HepG2 (cell line): ENCODE results near the gene ERC1. TPM values are rescaled to one million over a fixed set of nuclear protein-coding genes. Genes with fewer than 3 reads are reported as not detected.

Experiments
- ATAC-seq: fragments of 200-7000 bp; cut with Tn5 transposase; 3 replicates; pipeline ENCODE4 v1.9.1; 2020; ENCODE audit warnings: mild to moderate bottlenecking, moderate library complexity
- BruUV-seq: library from RNA; stranded (reverse); fragments of 400-500 nt; replicated peaks from 2 replicates; lab custom pipeline; 2021; lab: Mats Ljungman, UMichigan
- CTCF ChIA-PET: fragments of 300-600 bp; formaldehyde crosslinking; extraction: SDS; loops from one replicate; lab custom pipeline; 2021; ENCODE audit warnings: low total read pairs, inconsistent platforms, low intra/inter-chr PET ratio; lab: Yijun Ruan, JAX
- POLR2A ChIA-PET: fragments of 350-600 bp; sonication (Branson Sonifier 250); formaldehyde crosslinking; loops from one replicate; lab custom pipeline; 2020; ENCODE audit warnings: antibody characterized with exemption, inconsistent platforms; lab: Yijun Ruan, JAX
- DNase-seq: peaks from one replicate; pipeline ENCODE4 v3.0.0-alpha.2; 2015; ENCODE audit warnings: low spot score
- FAIRE-seq: peaks from 3 replicates; lab custom pipeline; 2011; peaks lifted over from hg19 to GRCh38; lab: Jason Lieb, UNC
- H2AFZ ChIP-seq: one replicate; pipeline ENCODE4 v1.6.1; 2011; ENCODE audit warnings: low read length, inconsistent platforms
- H3K27ac ChIP-seq: fragments of 300-600 bp; 3 replicates; pipeline ENCODE4 v1.8.0; 2011; ENCODE audit warnings: mixed run types, mild to moderate bottlenecking, mixed read lengths, low read length, inconsistent platforms; ENCODE audit not compliant: insufficient read depth; ENCODE audit errors: extremely low read length
- H3K27me3 ChIP-seq, 2 experiments: fragments of 200-600 bp in 1 of 2; 2 replicates in 1 of 2; 3 replicates in 1 of 2; pipeline versions ENCODE4 v1.6.0 to v1.8.0; 2011; ENCODE audit warnings: low read length in 2 of 2, mild to moderate bottlenecking in 2 of 2, moderate library complexity in 2 of 2, inconsistent platforms in 1 of 2; ENCODE audit not compliant: insufficient read depth in 2 of 2, control insufficient read depth in 1 of 2
- H3K36me3 ChIP-seq, 2 experiments: fragments of 200-600 bp in 1 of 2; replicated peaks in 1 of 2; 2 replicates in 1 of 2; 3 replicates in 1 of 2; pipeline versions ENCODE4 v1.5.1 to v1.8.0; 2011; ENCODE audit warnings: low read length in 2 of 2, inconsistent platforms in 1 of 2; ENCODE audit not compliant: insufficient read depth in 2 of 2, control insufficient read depth in 1 of 2
- H3K4me1 ChIP-seq: 2 replicates; pipeline ENCODE4 v1.5.1; 2012; ENCODE audit warnings: low read length, inconsistent platforms; ENCODE audit not compliant: insufficient read depth
- H3K4me2 ChIP-seq: 2 replicates; pipeline ENCODE4 v1.6.0; 2011; ENCODE audit warnings: low read depth, low read length, inconsistent platforms
- H3K4me3 ChIP-seq, 3 experiments: fragments of 200-600 bp in 1 of 3; sonication (generic), shearing (Covaris generic) in 1 of 3; replicated peaks in 1 of 3; 2 replicates each; pipeline ENCODE4 v1.5.1; 2011 to 2016; ENCODE audit warnings: low read length in 3 of 3, inconsistent platforms in 2 of 3, low read depth in 2 of 3, mild to moderate bottlenecking in 2 of 3, control low read depth in 1 of 3, mixed read lengths in 1 of 3; ENCODE audit not compliant: insufficient read depth in 1 of 3
- H3K79me2 ChIP-seq: one replicate; pipeline ENCODE4 v1.6.1; 2011; ENCODE audit warnings: low read length, inconsistent platforms; ENCODE audit not compliant: insufficient read depth
- H3K9ac ChIP-seq: 2 replicates; pipeline ENCODE4 v1.6.0; 2011; ENCODE audit warnings: mild to moderate bottlenecking, low read depth, low read length, inconsistent platforms; ENCODE audit not compliant: insufficient read depth
- H3K9me3 ChIP-seq: 2 replicates; pipeline ENCODE4 v1.5.1; 2012; ENCODE audit warnings: mild to moderate bottlenecking, low read length
- H4K20me1 ChIP-seq: 2 replicates; pipeline ENCODE4 v1.6.0; 2011; ENCODE audit warnings: inconsistent platforms, mild to moderate bottlenecking, low read length, moderate library complexity; ENCODE audit not compliant: insufficient read depth
- NRL ChIP-seq: sonication (generic); formaldehyde crosslinking; IDR thresholded peaks from 2 replicates; pipeline ENCODE4 v1.5.0; 2020; ENCODE audit warnings: missing genetic modification reagents, mild to moderate bottlenecking, moderate library complexity, borderline replicate concordance
- RFX1 ChIP-seq: fragments of 450-650 bp; IDR thresholded peaks from 2 replicates; pipeline ENCODE4 v1.6.1; 2017
- SRSF1 ChIP-seq: fragments of 200-400 bp; formaldehyde crosslinking; optimal IDR thresholded peaks from 2 replicates; pipeline ENCODE3; 2017; ENCODE audit warnings: mild to moderate bottlenecking, low read depth, low read length, moderate library complexity
- ZBTB1 ChIP-seq: sonication (generic); formaldehyde crosslinking; IDR thresholded peaks from 2 replicates; pipeline ENCODE4 v1.4.0; 2020; ENCODE audit warnings: missing genetic modification reagents, borderline replicate concordance
- ZNF121 ChIP-seq: sonication (generic); formaldehyde crosslinking; IDR thresholded peaks from 2 replicates; pipeline ENCODE4 v1.5.0; 2020; ENCODE audit warnings: mild to moderate bottlenecking, missing genetic modification reagents
- WGBS: methylation state at CpG from one replicate; pipeline ENCODE4 v1.1.6; 2017; ENCODE audit warnings: low lambda C conversion rate; 5-methylcytosine and 5-hydroxymethylcytosine counted together
- in situ Hi-C: cut with HindIII; loops from 2 replicates; pipeline ENCODE4 v1.10.0; 2017; ENCODE audit warnings: low pct_unique_long_range_greater_than_20kb; ENCODE audit not compliant: extremely low pct_ligation_motif_present
- intact Hi-C: fragments of 100-400 bp; cut with micrococcal nuclease; formaldehyde crosslinking; loops from one replicate; pipeline ENCODE4 v1.10.0; 2022; ENCODE audit not compliant: unreplicated experiment
- polyA plus RNA-seq, 8 experiments: library from polyadenylated mRNA; depleted of rRNA in 3 of 8; stranded (reverse) in 7 of 8; unstranded in 1 of 8; fragments of >200 nt; fragmentation: Illumina TruSeq in 4 of 8; extraction: Trizol in 4 of 8; gene quantifications; 2 replicates each; pipeline versions ENCODE4 v1.2.1 to v1.2.3, GENCODE V29; 2011 to 2016; ENCODE audit warnings: low read depth in 4 of 8, missing spikeins in 1 of 8, mixed read lengths in 1 of 8; ENCODE audit not compliant: insufficient read depth in 1 of 8
- total RNA-seq, 5 experiments: library from RNA; depleted of rRNA; stranded (reverse); fragments of >200 nt; fragmentation: Illumina TruSeq; extraction: Trizol; gene quantifications; 2 replicates each; pipeline ENCODE4 v1.2.3, GENCODE V29; 2016; ENCODE audit warnings: low read depth in 1 of 5

The ERC1 gene
- total and polyA plus RNA-seq, 2 of the 13 experiments (the other 11 are each of a cell fraction or from before 2014, with no cell fraction given) = 6.1 to 12.4 TPM

- peaks cover 10% of the 10 kb centered on the region for H3K9me3 ChIP-seq
- H3K27me3 ChIP-seq = no peaks in the 10 kb centered on the region
- H4K20me1 ChIP-seq = no peaks in the 10 kb centered on the region
- no peak overlapping the region for H2AFZ ChIP-seq
- peaks cover 14% of the 10 kb centered on the region for H3K79me2 ChIP-seq
- DNase-seq (no peak), FAIRE-seq (no peak), ATAC-seq (no peak)
- WGBS = 92% methylated on average over 2 of the region's 2 CpGs
- no peak overlapping the region for H3K9ac ChIP-seq
- ChIA-PET POLR2A (no interaction called here), CTCF (no interaction called here)
- BruUV-seq = no TSS peak
- no peak overlapping the region for H3K4me3 ChIP-seq
- H3K36me3 ChIP-seq = no peaks in the 10 kb centered on the region
- H3K4me2 ChIP-seq = no peak overlapping the region
- no peak overlapping the region for H3K27ac ChIP-seq
- TF ChIP-seq ZNF121 (CRISPR knock-in tag) = 0 out of 2 replicates have a peak, but pooled peaks have one; percentile 8
- no peak for TF ChIP-seq RFX1
- TF ChIP-seq SRSF1 = no peak
- H3K4me1 ChIP-seq = no peaks in the 10 kb centered on the region
- intact Hi-C loops (no loop called here), in situ Hi-C loops (no loop called here)
Observed at GRCh38 chr12:1064317-1064716, 73.3 kb downstream of the ERC1 start.

- POLR2A ChIA-PET = no interaction called here
- in situ Hi-C loops = no loop called here
- DNase-seq (no peak), FAIRE-seq (no peak), ATAC-seq (no peak)
- no peaks in the 10 kb centered on the region for H3K4me1 ChIP-seq
- H3K27me3 ChIP-seq = no peaks in the 10 kb centered on the region
- H3K9ac ChIP-seq = no peak overlapping the region
- CTCF ChIA-PET = no interaction called here
- peaks cover 9% of the 10 kb centered on the region for H3K79me2 ChIP-seq
- no peak overlapping the region for H3K4me3 ChIP-seq
- H3K27ac ChIP-seq = no peak overlapping the region
- no peaks in the 10 kb centered on the region for H4K20me1 ChIP-seq
- TF ChIP-seq NRL (CRISPR knock-in tag) (no peak), ZBTB1 (CRISPR knock-in tag) (no peak)
- H3K36me3 ChIP-seq = no peaks in the 10 kb centered on the region
- no peak overlapping the region for H2AFZ ChIP-seq
- peaks cover 10% of the 10 kb centered on the region for H3K9me3 ChIP-seq
- intact Hi-C loops = no loop called here
- BruUV-seq = no TSS peak
- WGBS = 97% methylated on average over 3 of the region's 3 CpGs
- H3K4me2 ChIP-seq = no peak overlapping the region
Observed at GRCh38 chr12:1065629-1066028, 74.6 kb downstream of the ERC1 start.
